HG02885 (cell line): ENCODE measurements around the gene FXR2.

Source experiments
- ATAC-seq: cut with Tn5 transposase; IDR thresholded peaks from one replicate; pipeline ENCODE4 v1.9.1; 2021; ENCODE audit warnings: mild to moderate bottlenecking; ENCODE audit not compliant: unreplicated experiment, poor library complexity

Gene FXR2

GRCh38 chr17:7574176-7574953 lies 40.3 kb downstream of the FXR2 start:
- no peak for ATAC-seq

- ATAC-seq, result peak; percentile 21
These were observed 41.2 kb downstream of the FXR2 start for GRCh38 chr17:7573324-7574080.

GRCh38 chr17:7572588-7573323 lies 41.9 kb downstream of the FXR2 start:
- peak; percentile 91 for ATAC-seq

DNA sequence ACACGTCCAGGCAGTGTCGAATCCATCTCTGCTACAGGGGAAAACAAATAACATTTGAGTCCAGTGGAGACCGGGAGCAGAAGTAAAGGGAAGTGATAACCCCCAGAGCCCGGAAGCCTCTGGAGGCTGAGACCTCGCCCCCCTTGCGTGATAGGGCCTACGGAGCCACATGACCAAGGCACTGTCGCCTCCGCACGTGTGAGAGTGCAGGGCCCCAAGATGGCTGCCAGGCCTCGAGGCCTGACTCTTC lies 42.4 kb downstream of the FXR2 start:
- ATAC-seq, result no peak

- ATAC-seq, result no peak
These were observed 44.3 kb downstream of the FXR2 start for GRCh38 chr17:7570351-7570750.

GRCh38 chr17:7569571-7569970 lies 45.1 kb downstream of the FXR2 start:
- no peak for ATAC-seq

DNA sequence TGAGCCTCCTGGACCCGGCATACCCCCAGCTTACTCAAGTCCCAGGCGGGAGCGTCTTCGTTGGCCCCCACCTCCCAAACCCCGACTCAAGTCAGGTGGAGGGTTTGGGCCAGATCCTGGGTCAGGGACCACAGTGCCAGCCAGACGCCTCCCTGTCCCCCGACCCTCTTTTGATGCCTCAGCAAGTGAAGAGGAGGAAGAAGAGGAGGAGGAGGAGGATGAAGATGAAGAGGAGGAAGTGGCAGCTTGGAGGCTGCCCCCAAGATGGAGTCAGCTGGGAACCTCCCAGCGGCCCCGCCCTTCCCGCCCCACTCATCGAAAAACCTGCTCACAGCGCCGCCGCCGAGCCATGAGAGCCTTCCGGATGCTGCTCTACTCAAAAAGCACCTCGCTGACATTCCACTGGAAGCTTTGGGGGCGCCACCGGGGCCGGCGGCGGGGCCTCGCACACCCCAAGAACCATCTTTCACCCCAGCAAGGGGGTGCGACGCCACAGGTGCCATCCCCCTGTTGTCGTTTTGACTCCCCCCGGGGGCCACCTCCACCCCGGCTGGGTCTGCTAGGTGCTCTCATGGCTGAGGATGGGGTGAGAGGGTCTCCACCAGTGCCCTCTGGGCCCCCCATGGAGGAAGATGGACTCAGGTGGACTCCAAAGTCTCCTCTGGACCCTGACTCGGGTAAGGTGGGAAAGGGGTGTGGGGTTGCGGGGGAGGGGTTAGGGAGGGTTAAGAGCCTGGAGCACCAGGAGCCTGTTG lies 51.4 kb downstream of the FXR2 start:
- ATAC-seq, result no peak

GRCh38 chr17:7562208-7562605 lies 52.5 kb downstream of the FXR2 start:
- ATAC-seq, result peak; percentile 16

- peak; percentile 74 for ATAC-seq
These were observed 53.0 kb downstream of the FXR2 start, which contains the start of gene SENP3 for GRCh38 chr17:7561589-7562207. SENP3 (plus strand) TSS chr17:7561919; CDS start chr17:7563077, 1,158 bp downstream.

DNA sequence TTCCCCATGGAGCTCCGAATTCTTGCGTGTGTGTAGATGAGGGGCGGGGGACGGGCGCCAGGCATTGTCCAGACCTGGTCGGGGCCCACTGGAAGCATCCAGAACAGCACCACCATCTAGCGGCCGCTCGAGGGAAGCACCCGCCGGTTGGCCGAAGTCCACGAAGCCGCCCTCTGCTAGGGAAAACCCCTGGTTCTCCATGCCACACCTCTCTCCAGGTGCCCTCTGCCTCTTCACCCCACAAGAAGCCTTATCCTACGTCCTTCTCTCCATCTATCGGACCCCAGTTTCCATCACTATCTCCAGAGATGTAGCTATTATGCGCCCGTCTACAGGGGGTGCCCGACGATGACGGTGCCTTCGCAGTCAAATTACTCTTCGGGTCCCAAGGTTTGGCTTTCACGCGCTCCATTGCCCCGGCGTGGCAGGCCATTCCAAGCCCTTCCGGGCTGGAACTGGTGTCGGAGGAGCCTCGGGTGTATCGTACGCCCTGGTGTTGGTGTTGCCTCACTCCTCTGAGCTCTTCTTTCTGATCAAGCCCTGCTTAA lies 53.6 kb downstream of the FXR2 start:
- peak; percentile 62 for ATAC-seq

DNA sequence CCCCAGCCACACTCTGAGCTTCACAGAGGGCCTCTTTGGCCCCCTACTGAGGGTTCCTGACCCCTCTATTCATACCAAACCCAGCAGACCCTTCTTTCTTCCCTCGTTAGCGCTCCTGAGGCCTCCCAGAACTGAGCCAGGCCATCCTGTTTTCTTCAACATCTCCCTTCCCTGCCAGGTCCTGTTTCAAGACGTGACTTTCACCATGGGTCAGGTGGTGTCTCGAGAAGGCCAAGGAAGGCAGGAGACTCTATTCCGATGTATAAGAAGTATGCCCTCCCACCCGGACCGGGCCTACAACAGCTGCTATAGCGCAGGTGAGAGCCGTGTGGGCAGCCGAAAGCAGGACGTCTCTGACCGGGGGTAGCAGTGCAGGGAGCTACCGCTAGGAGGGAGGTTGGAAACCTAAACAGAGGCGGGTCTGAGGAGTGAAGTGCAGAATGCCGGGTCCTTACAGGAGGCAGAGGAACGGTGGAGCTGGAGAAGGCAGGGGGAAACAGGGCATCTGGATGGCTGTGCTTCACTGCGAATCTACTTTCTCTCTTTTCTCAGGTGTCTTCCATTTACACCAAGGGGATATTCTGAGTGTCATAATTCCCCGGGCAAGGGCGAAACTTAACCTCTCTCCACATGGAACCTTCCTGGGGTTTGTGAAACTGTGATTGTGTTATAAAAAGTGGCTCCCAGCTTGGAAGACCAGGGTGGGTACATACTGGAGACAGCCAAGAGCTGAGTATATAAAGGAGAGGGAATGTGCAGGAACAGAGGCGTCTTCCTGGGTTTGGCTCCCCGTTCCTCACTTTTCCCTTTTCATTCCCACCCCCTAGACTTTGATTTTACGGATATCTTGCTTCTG lies 54.3 kb downstream of the FXR2 start:
- no peak for ATAC-seq

DNA sequence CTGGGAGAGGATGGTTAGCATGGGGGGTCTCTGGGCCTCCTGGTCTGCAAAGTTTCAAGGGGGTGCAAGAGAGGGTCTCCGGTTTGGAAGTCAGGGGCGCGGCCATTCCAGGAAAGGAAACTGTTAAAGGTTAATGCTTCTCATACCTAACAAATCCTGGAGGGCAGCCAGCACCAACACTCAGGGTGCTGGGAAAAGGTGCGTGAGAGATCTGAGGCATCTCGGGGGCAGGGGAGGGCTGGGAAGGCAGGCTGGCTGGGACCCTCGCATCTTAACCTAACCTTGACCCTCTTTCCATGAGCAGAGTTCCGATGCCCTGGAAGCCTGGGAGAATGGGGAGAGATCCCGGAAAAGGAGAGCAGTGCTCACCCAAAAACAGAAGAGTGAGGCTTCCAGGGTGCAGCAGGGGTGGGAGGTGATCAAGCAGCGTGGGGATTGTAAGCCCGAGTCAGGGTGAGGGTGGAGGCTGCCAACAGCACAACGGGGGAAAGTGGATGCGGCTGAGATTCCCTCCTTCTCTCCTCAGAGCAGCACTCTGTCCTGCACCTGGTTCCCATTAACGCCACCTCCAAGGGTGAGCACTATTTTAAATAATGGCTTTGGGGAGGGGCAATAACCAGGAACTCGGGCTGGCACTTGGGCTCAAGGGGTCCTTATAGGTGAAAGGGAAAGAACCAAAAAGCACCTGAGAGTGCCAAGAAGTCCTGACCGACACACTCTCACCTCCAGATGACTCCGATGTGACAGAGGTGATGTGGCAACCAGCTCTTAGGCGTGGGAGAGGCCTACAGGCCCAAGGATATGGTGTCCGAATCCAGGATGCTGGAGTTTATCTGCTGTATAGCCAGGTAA lies 55.2 kb downstream of the FXR2 start:
- ATAC-seq, result no peak

DNA sequence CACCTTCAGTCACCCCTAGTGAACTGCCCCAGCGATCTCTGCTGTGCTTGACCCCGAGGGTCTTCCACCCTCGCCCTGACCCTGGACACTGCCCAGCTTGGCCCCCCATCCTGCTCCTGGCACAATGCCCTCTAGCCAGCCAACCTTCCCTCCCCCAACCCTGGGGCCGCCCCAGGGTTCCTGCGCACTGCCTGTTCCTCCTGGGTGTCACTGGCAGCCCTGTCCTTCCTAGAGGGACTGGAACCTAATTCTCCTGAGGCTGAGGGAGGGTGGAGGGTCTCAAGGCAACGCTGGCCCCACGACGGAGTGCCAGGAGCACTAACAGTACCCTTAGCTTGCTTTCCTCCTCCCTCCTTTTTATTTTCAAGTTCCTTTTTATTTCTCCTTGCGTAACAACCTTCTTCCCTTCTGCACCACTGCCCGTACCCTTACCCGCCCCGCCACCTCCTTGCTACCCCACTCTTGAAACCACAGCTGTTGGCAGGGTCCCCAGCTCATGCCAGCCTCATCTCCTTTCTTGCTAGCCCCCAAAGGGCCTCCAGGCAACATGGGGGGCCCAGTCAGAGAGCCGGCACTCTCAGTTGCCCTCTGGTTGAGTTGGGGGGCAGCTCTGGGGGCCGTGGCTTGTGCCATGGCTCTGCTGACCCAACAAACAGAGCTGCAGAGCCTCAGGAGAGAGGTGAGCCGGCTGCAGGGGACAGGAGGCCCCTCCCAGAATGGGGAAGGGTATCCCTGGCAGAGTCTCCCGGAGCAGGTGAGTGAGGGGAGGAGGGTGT lies 56.0 kb downstream of the FXR2 start, which contains the start of gene TNFSF13:
Gene TNFSF13, plus strand, starts transcription at position 207 of the 776 bp plus-strand sequence. Its CDS starts 290 bp downstream, at position 497.
- ATAC-seq, result no peak

DNA sequence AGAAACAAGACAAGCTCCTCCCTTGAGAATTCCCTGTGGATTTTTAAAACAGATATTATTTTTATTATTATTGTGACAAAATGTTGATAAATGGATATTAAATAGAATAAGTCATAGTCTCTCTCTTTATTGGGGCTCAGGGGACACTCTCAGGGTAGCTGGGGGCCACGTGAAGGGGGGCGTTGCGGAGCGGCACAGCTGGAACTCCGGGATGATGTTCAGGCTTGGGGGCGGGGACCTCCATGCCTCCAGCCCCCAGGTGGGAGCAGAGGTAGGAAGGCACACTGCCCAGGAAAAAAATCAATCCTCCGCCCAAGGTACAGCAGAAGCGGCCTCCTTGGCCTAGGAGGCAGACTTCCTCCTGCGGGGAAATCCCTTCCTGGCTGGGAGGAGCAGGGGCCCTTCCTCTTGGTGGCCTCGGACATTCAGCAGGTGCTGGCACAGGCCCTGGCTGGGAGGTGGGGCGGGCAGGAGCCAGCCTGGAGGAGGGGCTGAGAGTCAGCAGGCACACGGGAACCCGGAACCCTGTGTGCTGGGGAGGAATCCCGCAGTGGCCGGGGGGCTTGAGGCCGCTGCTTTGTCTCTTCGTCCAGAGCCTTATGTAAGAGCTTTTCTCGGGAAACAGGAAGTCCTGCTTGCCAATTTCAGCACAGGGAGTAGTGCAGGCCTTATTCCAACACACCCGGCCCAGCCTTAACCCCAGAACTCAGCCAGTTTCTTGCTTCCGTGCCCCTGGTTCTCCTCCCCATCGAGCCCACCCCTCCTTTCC lies 56.7 kb downstream of the FXR2 start:
- ATAC-seq, result no peak

- ATAC-seq, result no peak
These were observed 57.4 kb downstream of the FXR2 start for GRCh38 chr17:7557147-7557764.

- ATAC-seq, result no peak
These were observed 58.1 kb downstream of the FXR2 start for GRCh38 chr17:7556627-7557026.
